ENCODE data around the gene CHD9.
"Not testable (repeated sequence)": the region's sequence is repeated elsewhere in the genome, so short reads cannot be mapped to it uniquely, and the experiment has no call there.

DNA sequence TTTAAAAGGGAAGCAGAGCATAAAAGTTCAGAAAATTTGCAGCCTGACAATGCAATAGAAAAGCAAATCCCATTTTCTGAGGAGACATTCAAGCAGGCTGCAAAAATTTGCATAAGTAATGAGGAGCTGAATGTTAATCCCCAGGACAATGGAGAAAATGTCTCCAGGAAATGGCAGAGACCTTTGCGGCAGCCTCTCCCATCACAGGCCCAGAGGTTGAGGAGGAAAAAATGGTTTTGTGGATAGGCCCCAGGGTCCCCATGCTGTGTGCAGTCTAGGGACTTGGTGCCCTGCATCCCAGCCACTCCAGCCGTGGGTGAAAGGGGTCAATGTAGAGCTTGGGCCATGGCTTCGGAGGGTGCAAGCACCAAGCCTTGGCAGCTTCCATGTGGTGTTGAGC lies 19.5 kb downstream of the CHD9 start:
- TF ChIP-seq, protein P1, sequence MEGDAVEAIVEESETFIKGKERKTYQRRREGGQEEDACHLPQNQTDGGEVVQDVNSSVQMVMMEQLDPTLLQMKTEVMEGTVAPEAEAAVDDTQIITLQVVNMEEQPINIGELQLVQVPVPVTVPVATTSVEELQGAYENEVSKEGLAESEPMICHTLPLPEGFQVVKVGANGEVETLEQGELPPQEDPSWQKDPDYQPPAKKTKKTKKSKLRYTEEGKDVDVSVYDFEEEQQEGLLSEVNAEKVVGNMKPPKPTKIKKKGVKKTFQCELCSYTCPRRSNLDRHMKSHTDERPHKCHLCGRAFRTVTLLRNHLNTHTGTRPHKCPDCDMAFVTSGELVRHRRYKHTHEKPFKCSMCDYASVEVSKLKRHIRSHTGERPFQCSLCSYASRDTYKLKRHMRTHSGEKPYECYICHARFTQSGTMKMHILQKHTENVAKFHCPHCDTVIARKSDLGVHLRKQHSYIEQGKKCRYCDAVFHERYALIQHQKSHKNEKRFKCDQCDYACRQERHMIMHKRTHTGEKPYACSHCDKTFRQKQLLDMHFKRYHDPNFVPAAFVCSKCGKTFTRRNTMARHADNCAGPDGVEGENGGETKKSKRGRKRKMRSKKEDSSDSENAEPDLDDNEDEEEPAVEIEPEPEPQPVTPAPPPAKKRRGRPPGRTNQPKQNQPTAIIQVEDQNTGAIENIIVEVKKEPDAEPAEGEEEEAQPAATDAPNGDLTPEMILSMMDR (IDR thresholded peaks at IDR 0.05), result not testable (repeated sequence)
- not testable (repeated sequence) for TF ChIP-seq EP300 (IDR thresholded peaks at IDR 0.05)
